K562 (cell line): ENCODE results near the gene CCDC85A. TPM values are rescaled to one million over a fixed set of nuclear protein-coding genes. Genes with fewer than 3 reads are reported as not detected.

Source experiments
- ATAC-seq: fragments of 200-7000 bp; cut with Tn5 transposase; 3 replicates; pipeline ENCODE4 v1.9.1; 2020; ENCODE audit warnings: moderate library complexity
- BruUV-seq: library from RNA; stranded (reverse); fragments of 400-500 nt; replicated peaks from 2 replicates; lab custom pipeline; 2021; lab: Mats Ljungman, UMichigan
- CTCF ChIA-PET: fragments of 300-600 bp; formaldehyde crosslinking; extraction: SDS; loops from one replicate; lab custom pipeline; 2021; ENCODE audit warnings: low intra/inter-chr PET ratio; lab: Yijun Ruan, JAX
- POLR2A ChIA-PET: fragments of 300-600, 350-650 bp; sonication (Branson Sonifier 250); formaldehyde crosslinking; extraction: SDS; loops from one replicate; lab custom pipeline; 2021; ENCODE audit warnings: antibody characterized with exemption, inconsistent platforms; lab: Yijun Ruan, JAX
- DNase-seq, 4 experiments: peaks; one replicate each; pipeline versions ENCODE4 v3.0.0 to v3.0.0-alpha.2; 2011 to 2018; ENCODE audit warnings: low spot score in 3 of 4, mixed read lengths in 3 of 4; ENCODE audit errors: extremely low read depth in 1 of 4
- FAIRE-seq: peaks from 2 replicates; lab custom pipeline; 2011; peaks lifted over from hg19 to GRCh38; lab: Jason Lieb, UNC
- H2AFZ ChIP-seq: 2 replicates; pipeline ENCODE4 v1.6.0; 2011; ENCODE audit warnings: low read depth, low read length, control low read depth, inconsistent platforms
- H3K27ac ChIP-seq: fragments of 200-600 bp; 3 replicates; pipeline ENCODE4 v1.8.0; 2011; ENCODE audit warnings: low read depth, mild to moderate bottlenecking, control low read depth, inconsistent platforms, low read length, moderate library complexity, mixed read lengths; ENCODE audit errors: extremely low read depth
- H3K27me3 ChIP-seq, 2 experiments: fragments of 300-600 bp in 1 of 2; 2 replicates in 1 of 2; 3 replicates in 1 of 2; pipeline versions ENCODE4 v1.6.0 to v1.8.0; 2011; ENCODE audit warnings: inconsistent platforms in 2 of 2, low read length in 2 of 2, mild to moderate bottlenecking in 1 of 2, mixed read lengths in 1 of 2, moderate library complexity in 1 of 2; ENCODE audit not compliant: control insufficient read depth in 2 of 2, insufficient read depth in 2 of 2
- H3K36me3 ChIP-seq: fragments of 300-600 bp; 3 replicates; pipeline ENCODE4 v1.8.0; 2011; ENCODE audit warnings: mild to moderate bottlenecking, low read length, inconsistent platforms; ENCODE audit not compliant: control insufficient read depth, insufficient read depth
- H3K4me1 ChIP-seq, 2 experiments: fragments of 200-600 bp in 1 of 2; replicated peaks in 1 of 2; 2 replicates in 1 of 2; 3 replicates in 1 of 2; pipeline versions ENCODE4 v1.5.1 to v1.8.0; 2011; ENCODE audit warnings: inconsistent platforms in 2 of 2, low read length in 2 of 2, mild to moderate bottlenecking in 1 of 2, mixed read lengths in 1 of 2, moderate library complexity in 1 of 2; ENCODE audit not compliant: control insufficient read depth in 2 of 2, insufficient read depth in 2 of 2
- H3K4me2 ChIP-seq: 2 replicates; pipeline ENCODE4 v1.6.1; 2011; ENCODE audit warnings: low read length, control low read depth, inconsistent platforms, mixed read lengths; ENCODE audit not compliant: insufficient read depth
- H3K4me3 ChIP-seq: fragments of 200-600 bp; sonication (generic), shearing (Covaris generic); 2 replicates; pipeline ENCODE4 v1.5.1; 2016; ENCODE audit warnings: control low read depth, inconsistent platforms
- H3K79me2 ChIP-seq: fragments of 200-600 bp; 3 replicates; pipeline ENCODE4 v1.8.0; 2011; ENCODE audit warnings: low read length, inconsistent platforms; ENCODE audit not compliant: control insufficient read depth, insufficient read depth
- H3K9ac ChIP-seq, 2 experiments: 2 replicates each; pipeline versions ENCODE4 v1.6.0 to v1.6.1; 2011; ENCODE audit warnings: low read depth in 2 of 2, low read length in 2 of 2, control low read depth in 1 of 2, inconsistent platforms in 1 of 2, mild to moderate bottlenecking in 1 of 2, mixed read lengths in 1 of 2; ENCODE audit not compliant: insufficient read depth in 1 of 2
- H3K9me1 ChIP-seq: one replicate; pipeline ENCODE4 v1.6.0; 2011; ENCODE audit warnings: inconsistent platforms, mild to moderate bottlenecking, low read length, moderate library complexity; ENCODE audit not compliant: control insufficient read depth, insufficient read depth
- H3K9me3 ChIP-seq: replicated peaks from 2 replicates; pipeline ENCODE4 v1.5.1; 2011; ENCODE audit warnings: low read depth, low read length, inconsistent platforms; ENCODE audit not compliant: control insufficient read depth, insufficient read depth
- H4K20me1 ChIP-seq: replicated peaks from 2 replicates; pipeline ENCODE4 v1.6.1; 2011; ENCODE audit warnings: low read length, inconsistent platforms, mixed read lengths; ENCODE audit not compliant: control insufficient read depth, insufficient read depth
- ELK1 ChIP-seq: sonication (generic); formaldehyde crosslinking; IDR thresholded peaks from 2 replicates; pipeline ENCODE4 v1.8.1; 2022; ENCODE audit warnings: missing genetic modification reagents
- FOXJ2 ChIP-seq: fragments of 200-800 bp; sonication (Bioruptor generic); IDR thresholded peaks from 2 replicates; pipeline ENCODE4 v1.6.1; 2016; ENCODE audit warnings: missing genetic modification characterization, missing compliant biosample characterization
- NCOA1 ChIP-seq: fragments of 450-650 bp; IDR thresholded peaks from 2 replicates; pipeline ENCODE4 v1.6.1; 2016; ENCODE audit warnings: low read depth
- RBFOX2 ChIP-seq: fragments of 200-400 bp; formaldehyde crosslinking; IDR thresholded peaks from 2 replicates; pipeline ENCODE4 v1.6.1; 2017; ENCODE audit warnings: low read depth, mild to moderate bottlenecking, low read length, moderate library complexity
- ZNF239 ChIP-seq: fragments of 250-450 bp; sonication (Bioruptor Pico); IDR thresholded peaks from 2 replicates; pipeline ENCODE4 v1.4.0; 2020; ENCODE audit warnings: mild to moderate bottlenecking
- WGBS: fragments of 100-300 bp; shearing (Covaris generic); methylation state at CpG from one replicate; pipeline ENCODE4 v1.1.6; 2016; ENCODE audit warnings: low coverage, mixed read lengths; ENCODE audit not compliant: insufficient coverage; ENCODE audit errors: missing lambda C conversion rate; 5-methylcytosine and 5-hydroxymethylcytosine counted together
- in situ Hi-C: fragments of 300-500 bp; cut with MboI; formaldehyde crosslinking; loops from 4 replicates; pipeline ENCODE4 v1.15.0; 2018; ENCODE audit warnings: inconsistent platforms, mixed read lengths
- intact Hi-C: fragments of 100-400 bp; cut with micrococcal nuclease; formaldehyde crosslinking; loops from 2 replicates; pipeline ENCODE4 v1.14.2; 2022
- polyA plus RNA-seq, 8 experiments: library from polyadenylated mRNA; depleted of rRNA in 4 of 8; stranded (reverse) in 5 of 8; unstranded in 3 of 8; fragments of >200 nt; fragmentation: Nextera tagmentation in 2 of 8; fragmentation: Illumina TruSeq in 1 of 8; extraction: Ambion mirVana in 2 of 8; extraction: Trizol in 1 of 8; gene quantifications; 2 replicates each; pipeline versions ENCODE4 v1.2.1 to v1.2.3, GENCODE V29; 2011 to 2014; ENCODE audit warnings: inconsistent platforms in 1 of 8, missing spikeins in 1 of 8
- total RNA-seq, 7 experiments: library from RNA; depleted of rRNA in 6 of 7; stranded (reverse); fragments of >200 nt in 6 of 7; fragmentation: Illumina TruSeq in 2 of 7; extraction: Trizol in 2 of 7; gene quantifications; 2 replicates each; pipeline versions ENCODE4 v1.2.1 to v1.2.3, GENCODE V29; 2011 to 2021; ENCODE audit warnings: low replicate concordance in 1 of 7

Gene CCDC85A
- total and polyA plus RNA-seq, 9 of the 15 experiments (the other 6 are each of a cell fraction or from before 2014, with no cell fraction given) = 0.03 to 0.14 (median 0.10) TPM; not detected in 5

- intact Hi-C loops = no loop called here
Observed at GRCh38 chr2:56202381-56203121, 18.8 kb downstream of the CCDC85A start.

GRCh38 chr2:56204556-56204955 lies 20.8 kb downstream of the CCDC85A start:
- H3K27me3 ChIP-seq = no peaks in the 10 kb centered on the region
- DNase-seq = no peak
- BruUV-seq = no TSS peak
- ChIA-PET POLR2A (interaction anchor here (0.9 kb wide), 1 partner anchor 25 kb away, joined by 3 read pairs; no protein-coding TSS in a partner anchor), CTCF (no interaction called here)
- no peak overlapping the region for H3K27ac ChIP-seq
- no peak overlapping the region for H2AFZ ChIP-seq
- no peak for FAIRE-seq
- no peaks in the 10 kb centered on the region for H4K20me1 ChIP-seq
- in situ Hi-C loops = no loop called here
- no peaks in the 10 kb centered on the region for H3K36me3 ChIP-seq
- no peak overlapping the region for H3K4me2 ChIP-seq
- intact Hi-C loops = no loop called here
- ATAC-seq = no peak
- no peak overlapping the region for H3K4me3 ChIP-seq
- WGBS = 0% methylated on average over 3 of the region's 3 CpGs
- no peaks in the 10 kb centered on the region for H3K9me3 ChIP-seq
- no peaks in the 10 kb centered on the region for H3K9me1 ChIP-seq
- H3K79me2 ChIP-seq = no peaks in the 10 kb centered on the region
- H3K4me1 ChIP-seq = no peaks in the 10 kb centered on the region
- H3K9ac ChIP-seq = no peak overlapping the region
- no peak for TF ChIP-seq RBFOX2
- TF ChIP-seq NCOA1 = no peak
- no peak for TF ChIP-seq ELK1
- TF ChIP-seq ZNF239 = no peak

More at GRCh38 chr2:56202381-56203121, 18.8 kb downstream of the CCDC85A start:
- Histone ChIP-seq H3K27ac (no peak overlapping the region), H3K27me3 (no peaks in the 10 kb centered on the region), H3K4me2 (no peak overlapping the region), H3K36me3 (no peaks in the 10 kb centered on the region), H3K79me2 (no peaks in the 10 kb centered on the region), H3K9me1 (no peaks in the 10 kb centered on the region), H3K9ac (no peak overlapping the region), H4K20me1 (no peaks in the 10 kb centered on the region), H3K9me3 (no peaks in the 10 kb centered on the region), H3K4me3 (no peak overlapping the region), H2AFZ (no peak overlapping the region), H3K4me1 (no peaks in the 10 kb centered on the region)
- DNase-seq (no peak), ATAC-seq (no peak), FAIRE-seq (no peak)
- CTCF ChIA-PET = no interaction called here
- POLR2A ChIA-PET = no interaction called here
- no peak for TF ChIP-seq FOXJ2 (tag)
- no TSS peak for BruUV-seq
- WGBS = 0% methylated on average over 3 of the region's 3 CpGs
- in situ Hi-C loops = no loop called here
